ENCODE data around the gene ABCB4. TPM values are rescaled to one million over a fixed set of nuclear protein-coding genes. Genes with fewer than 3 reads are reported as not detected.
"Not testable (repeated sequence)": the region's sequence is repeated elsewhere in the genome, so short reads cannot be mapped to it uniquely, and the experiment has no call there.

ABCB4 gene
- total RNA-seq, 3 donors from 2014 or later, result 0.33 to 2.8 (median 1.3) TPM

- Histone ChIP-seq H3K4me1 (no peaks in the 10 kb centered on the region), H3K27ac (no peak overlapping the region), H3K36me3 (no peaks in the 10 kb centered on the region), H3K9me3 (no peaks in the 10 kb centered on the region), H3K27me3 (peaks cover 0 to 11% of the 10 kb centered on the region in 2 donors), H3K4me3 (peak overlapping the region; percentile 50 to 66 (median 55))
- intact Hi-C loops (cut with DNase I; ENCODE audit: low total_unique reads), result no loop called here
- TF ChIP-seq POLR2AphosphoS5 (IDR thresholded peaks at IDR 0.05) (no peak), POLR2A (IDR thresholded peaks at IDR 0.05) (no peak)
- TF ChIP-seq, protein P1, sequence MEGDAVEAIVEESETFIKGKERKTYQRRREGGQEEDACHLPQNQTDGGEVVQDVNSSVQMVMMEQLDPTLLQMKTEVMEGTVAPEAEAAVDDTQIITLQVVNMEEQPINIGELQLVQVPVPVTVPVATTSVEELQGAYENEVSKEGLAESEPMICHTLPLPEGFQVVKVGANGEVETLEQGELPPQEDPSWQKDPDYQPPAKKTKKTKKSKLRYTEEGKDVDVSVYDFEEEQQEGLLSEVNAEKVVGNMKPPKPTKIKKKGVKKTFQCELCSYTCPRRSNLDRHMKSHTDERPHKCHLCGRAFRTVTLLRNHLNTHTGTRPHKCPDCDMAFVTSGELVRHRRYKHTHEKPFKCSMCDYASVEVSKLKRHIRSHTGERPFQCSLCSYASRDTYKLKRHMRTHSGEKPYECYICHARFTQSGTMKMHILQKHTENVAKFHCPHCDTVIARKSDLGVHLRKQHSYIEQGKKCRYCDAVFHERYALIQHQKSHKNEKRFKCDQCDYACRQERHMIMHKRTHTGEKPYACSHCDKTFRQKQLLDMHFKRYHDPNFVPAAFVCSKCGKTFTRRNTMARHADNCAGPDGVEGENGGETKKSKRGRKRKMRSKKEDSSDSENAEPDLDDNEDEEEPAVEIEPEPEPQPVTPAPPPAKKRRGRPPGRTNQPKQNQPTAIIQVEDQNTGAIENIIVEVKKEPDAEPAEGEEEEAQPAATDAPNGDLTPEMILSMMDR (IDR thresholded peaks at IDR 0.05), result no peak
- DNase-seq (ENCODE audit: low spot score in 2 of 2), result no peak
Observed at GRCh38 chr7:87476179-87476557, 688 bp upstream of the ABCB4 start.

DNA sequence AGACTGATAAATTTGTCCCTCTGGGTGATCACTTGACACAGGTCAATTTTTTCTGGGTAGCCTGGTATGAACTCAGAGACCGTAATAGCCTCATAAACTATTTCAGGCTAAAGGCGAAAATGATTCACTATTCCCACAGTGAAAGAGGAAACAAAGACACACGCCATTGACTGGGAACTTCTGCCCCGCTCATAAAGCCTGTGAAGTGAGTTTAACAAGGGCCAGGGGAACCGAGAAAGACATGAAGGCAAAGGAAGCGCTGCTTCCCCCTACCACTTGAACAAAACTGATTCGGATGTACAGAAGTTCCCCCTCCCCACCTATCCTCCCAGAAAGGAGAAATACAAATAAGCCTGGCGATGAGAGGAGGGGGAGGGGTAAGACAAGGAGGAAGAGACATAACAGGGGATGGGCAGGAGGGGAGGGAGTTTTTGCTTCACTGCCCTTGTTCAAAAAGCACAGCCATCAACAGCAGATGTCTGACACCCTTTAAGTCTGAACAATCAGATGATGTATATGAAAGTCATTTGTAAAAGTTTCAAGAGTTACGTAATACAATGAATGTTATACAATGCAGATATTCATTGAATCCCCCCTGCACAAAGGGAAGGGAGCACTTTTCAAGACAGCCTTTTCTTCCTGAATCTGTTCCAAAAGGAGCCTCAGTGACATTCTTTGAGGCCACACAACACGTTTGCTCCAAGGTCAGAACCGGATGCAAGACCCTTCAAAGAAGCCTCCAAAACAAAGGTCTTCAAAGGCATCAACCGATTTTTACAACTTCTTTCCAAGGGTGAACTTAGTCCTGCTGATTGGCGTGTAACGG, 734 bp downstream of the ABCB4 start:
- Histone ChIP-seq H3K27ac (no peak overlapping the region), H3K4me1 (no peaks in the 10 kb centered on the region), H3K4me3 (peak overlapping the region; percentile 50 to 66 (median 55)), H3K27me3 (peaks cover 0 to 11% of the 10 kb centered on the region in 2 donors), H3K9me3 (no peaks in the 10 kb centered on the region), H3K36me3 (no peaks in the 10 kb centered on the region)
- no peak for DNase-seq (ENCODE audit: low spot score in 2 of 2)
- TF ChIP-seq POLR2A (IDR thresholded peaks at IDR 0.05), result no peak
- TF ChIP-seq, protein P1 (IDR thresholded peaks at IDR 0.05), result no peak
- TF ChIP-seq POLR2AphosphoS5 (IDR thresholded peaks at IDR 0.05), result no peak
- intact Hi-C loops (cut with DNase I; ENCODE audit: low total_unique reads), result no loop called here

DNA sequence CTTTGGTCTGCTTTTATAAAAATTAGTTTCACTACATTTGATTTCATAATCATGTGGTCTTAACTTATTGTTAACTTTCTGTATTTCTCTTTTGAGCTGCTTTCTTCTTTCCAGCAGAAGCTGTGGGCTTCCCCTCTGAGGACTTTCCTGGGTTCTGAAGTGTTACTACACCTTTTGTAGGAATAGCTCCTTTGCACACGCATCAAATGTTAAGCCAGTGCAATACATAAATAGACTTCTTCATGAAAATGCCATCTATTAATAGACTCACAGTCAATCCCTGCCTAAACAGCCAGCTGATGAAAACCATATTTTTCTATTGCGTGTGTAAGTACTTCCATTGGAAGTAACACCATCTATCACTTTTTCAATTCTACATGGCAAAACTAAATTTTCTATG, 1.5 kb downstream of the ABCB4 start:
- H3K4me3 ChIP-seq, result no peak overlapping the region
- intact Hi-C loops (cut with DNase I; ENCODE audit: low total_unique reads), result no loop called here
- H3K27me3 ChIP-seq, result peaks cover 0 to 11% of the 10 kb centered on the region in 2 donors
- H3K4me1 ChIP-seq, result no peaks in the 10 kb centered on the region
- DNase-seq (ENCODE audit: low spot score in 2 of 2), result no peak
- TF ChIP-seq, protein P1 (IDR thresholded peaks at IDR 0.05), result no peak
- TF ChIP-seq POLR2A (IDR thresholded peaks at IDR 0.05), result no peak
- no peak for TF ChIP-seq POLR2AphosphoS5 (IDR thresholded peaks at IDR 0.05)
- H3K36me3 ChIP-seq, result no peaks in the 10 kb centered on the region
- H3K27ac ChIP-seq, result no peak overlapping the region
- no peaks in the 10 kb centered on the region for H3K9me3 ChIP-seq

GRCh38 chr7:87473192-87473591, 2.3 kb downstream of the ABCB4 start:
- Histone ChIP-seq H3K27me3 (peaks cover 0 to 11% of the 10 kb centered on the region in 2 donors), H3K9me3 (no peaks in the 10 kb centered on the region), H3K4me1 (no peaks in the 10 kb centered on the region), H3K27ac (no peak overlapping the region), H3K36me3 (no peaks in the 10 kb centered on the region), H3K4me3 (no peak overlapping the region)
- no peak for TF ChIP-seq POLR2AphosphoS5 (IDR thresholded peaks at IDR 0.05)
- intact Hi-C loops (cut with DNase I; ENCODE audit: low total_unique reads), result no loop called here
- DNase-seq (ENCODE audit: low spot score in 2 of 2), result no peak

- no peaks in the 10 kb centered on the region for H3K4me1 ChIP-seq
- DNase-seq (ENCODE audit: low spot score in 2 of 2), result no peak
- H3K4me3 ChIP-seq, result no peak overlapping the region
- H3K27me3 ChIP-seq, result peaks cover 0 to 11% of the 10 kb centered on the region in 2 donors
- H3K27ac ChIP-seq, result no peak overlapping the region
- intact Hi-C loops (cut with DNase I; ENCODE audit: low total_unique reads), result no loop called here
- no peaks in the 10 kb centered on the region for H3K9me3 ChIP-seq
- H3K36me3 ChIP-seq, result no peaks in the 10 kb centered on the region
- TF ChIP-seq POLR2A (IDR thresholded peaks at IDR 0.05) (no peak), POLR2AphosphoS5 (IDR thresholded peaks at IDR 0.05) (no peak)
- TF ChIP-seq, protein P1 (IDR thresholded peaks at IDR 0.05), result no peak
Observed at GRCh38 chr7:87471473-87471872, 4.0 kb downstream of the ABCB4 start.

DNA sequence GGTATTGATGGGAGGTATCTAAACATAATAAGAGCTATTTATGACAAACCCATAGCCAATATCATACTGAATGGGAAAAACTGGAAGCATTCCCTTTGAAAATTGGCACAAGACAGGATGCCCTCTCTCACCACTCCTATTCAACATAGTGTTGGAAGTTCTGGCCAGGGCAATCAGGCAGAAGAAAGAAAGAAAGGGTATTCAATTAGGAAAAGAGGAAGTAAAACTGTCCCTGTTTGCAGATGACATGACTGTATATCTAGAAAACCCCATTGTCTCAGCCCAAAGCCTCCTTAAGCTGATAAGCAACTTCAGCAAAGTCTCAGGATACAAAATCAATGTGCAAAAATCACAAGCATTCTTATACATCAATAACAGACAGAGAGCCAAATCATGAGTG, 6.3 kb downstream of the ABCB4 start:
- intact Hi-C loops (cut with DNase I; ENCODE audit: low total_unique reads); H3K9me3 ChIP-seq; H3K4me3 ChIP-seq; DNase-seq (ENCODE audit: low spot score in 2 of 2); H3K27ac ChIP-seq; H3K27me3 ChIP-seq; H3K4me1 ChIP-seq; H3K36me3 ChIP-seq: not testable (repeated sequence)

- intact Hi-C loops (cut with DNase I; ENCODE audit: low total_unique reads), result loop anchor here (2.0 kb wide), 1 partner anchor 45 kb away; no protein-coding TSS in a partner anchor
- H3K27me3 ChIP-seq; H3K4me3 ChIP-seq; DNase-seq (ENCODE audit: low spot score in 2 of 2); H3K4me1 ChIP-seq; H3K36me3 ChIP-seq; H3K27ac ChIP-seq; H3K9me3 ChIP-seq: not testable (repeated sequence)
Observed at GRCh38 chr7:87465534-87465880, 10.0 kb downstream of the ABCB4 start.

- H3K4me1 ChIP-seq; H3K27me3 ChIP-seq; H3K27ac ChIP-seq; DNase-seq (ENCODE audit: low spot score in 2 of 2); H3K9me3 ChIP-seq; H3K36me3 ChIP-seq; H3K4me3 ChIP-seq: not testable (repeated sequence)
- intact Hi-C loops (cut with DNase I; ENCODE audit: low total_unique reads), result loop anchor here (2.0 kb wide), 1 partner anchor 44 kb away; no protein-coding TSS in a partner anchor
Observed at GRCh38 chr7:87464830-87465533, 10.5 kb downstream of the ABCB4 start.

Data from breast epithelium (tissue), 4 donors.